ENCODE data around the gene KLHL29. TPM values are rescaled to one million over a fixed set of nuclear protein-coding genes. Genes with fewer than 3 reads are reported as not detected.

The KLHL29 gene
- total RNA-seq, 1 experiment from 2014 or later = 16.7 TPM

- Histone ChIP-seq H3K9me3 (ENCODE audit: control insufficient read depth in 1 of 2, insufficient read depth in 1 of 2, low read depth in 1 of 2, low read length in 2 of 2) (no peaks in the 10 kb centered on the region), H3K36me3 (ENCODE audit: control insufficient read depth in 1 of 2, insufficient read depth in 2 of 2, low read length in 2 of 2) (no peaks in the 10 kb centered on the region), H3K9ac (ENCODE audit: low read length) (no peak overlapping the region), H3K4me2 (ENCODE audit: low read length) (no peak overlapping the region), H3K27me3 (ENCODE audit: insufficient read depth, low read length) (no peaks in the 10 kb centered on the region), H3K27ac (ENCODE audit: low read depth, low read length) (no peak overlapping the region), H4K20me1 (ENCODE audit: insufficient read depth) (no peaks in the 10 kb centered on the region), H3K9me2 (ENCODE audit: insufficient read depth) (no peaks in the 10 kb centered on the region), H2AFZ (ENCODE audit: low read depth, low read length, poor library complexity, severe bottlenecking) (no peak overlapping the region), H3K79me2 (ENCODE audit: insufficient read depth, low read length) (no peaks in the 10 kb centered on the region), H3K4me3 (replicated peaks in 1 of 2; ENCODE audit: low read depth in 1 of 2, low read length in 2 of 2) (no peak overlapping the region), H3K4me1 (ENCODE audit: control insufficient read depth in 1 of 2, insufficient read depth in 2 of 2, low read length in 2 of 2) (no peaks in the 10 kb centered on the region)
- TF ChIP-seq SP1 (IDR thresholded peaks at IDR 0.05; ENCODE audit: low read depth) (no peak), RAD21 (IDR thresholded peaks at IDR 0.05; ENCODE audit: low read depth) (no peak), ZBTB33 (IDR thresholded peaks at IDR 0.05; ENCODE audit: extremely low read depth, insufficient replicate concordance, low read length) (no peak), POLR2A (IDR thresholded peaks at IDR 0.05; ENCODE audit: borderline replicate concordance, extremely low read depth, insufficient read depth, insufficient read length) (no peak), ZNF274 (IDR thresholded peaks at IDR 0.05; ENCODE audit: low read depth, low read length) (no peak)
- TF ChIP-seq, protein P1, sequence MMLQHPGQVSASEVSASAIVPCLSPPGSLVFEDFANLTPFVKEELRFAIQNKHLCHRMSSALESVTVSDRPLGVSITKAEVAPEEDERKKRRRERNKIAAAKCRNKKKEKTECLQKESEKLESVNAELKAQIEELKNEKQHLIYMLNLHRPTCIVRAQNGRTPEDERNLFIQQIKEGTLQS (IDR thresholded peaks at IDR 0.05) = no peak
- no TSS peak for BruUV-seq (replicated peaks)
- intact Hi-C loops (cut with micrococcal nuclease) = no loop called here
- DNase-seq (ENCODE audit: low read depth, low spot score) (no peak), ATAC-seq (no peak)
- POLR2A ChIA-PET = no interaction called here
- CTCF ChIA-PET = no interaction called here
- RAD21 ChIA-PET (ENCODE audit: low non-redundant PET in 1 of 2, low total read pairs in 2 of 2, uncharacterized antibody in 2 of 2, unreplicated experiment in 2 of 2) = no interaction called here
Measured at GRCh38 chr2:23506531-23507266, 121.7 kb downstream of the KLHL29 start.
